Tibial nerve (tissue), 4 donors: ENCODE measurements around the gene SH3BP2. TPM values are rescaled to one million over a fixed set of nuclear protein-coding genes. Genes with fewer than 3 reads are reported as not detected.
A peak's percentile ranks its signal among the peaks of the same experiment; 100 is the strongest.

Source experiments
- DNase-seq, 2 donors: peaks; one replicate each; pipeline ENCODE4 v3.0.0-alpha.2; 2019; ENCODE audit warnings: low spot score in 2 of 2
- H3K27ac ChIP-seq, 4 donors: fragments of 200-600 bp; sonication (generic) in 3 of 4; one replicate each; pipeline ENCODE4 v1.5.1; 2017 to 2019; ENCODE audit warnings: mild to moderate bottlenecking in 1 of 4
- H3K27me3 ChIP-seq, 2 donors: fragments of 200-600 bp; sonication (generic) in 1 of 2; one replicate each; pipeline versions ENCODE4 v1.5.1 to v1.6.0; 2017 to 2019
- H3K36me3 ChIP-seq, 3 donors: fragments of 200-600 bp; sonication (generic); one replicate each; pipeline ENCODE4 v1.5.1; 2018 to 2019
- H3K4me1 ChIP-seq, 4 donors: fragments of 200-600 bp; sonication (generic) in 3 of 4; one replicate each; pipeline ENCODE4 v1.5.1; 2017 to 2019
- H3K4me3 ChIP-seq, 4 donors: fragments of 200-600 bp; sonication (generic) in 3 of 4; one replicate each; pipeline ENCODE4 v1.5.1; 2017 to 2019; ENCODE audit warnings: mild to moderate bottlenecking in 1 of 4, moderate library complexity in 1 of 4
- H3K9me3 ChIP-seq, 4 donors: fragments of 200-600 bp; sonication (generic) in 3 of 4; one replicate each; pipeline ENCODE4 v1.5.1; 2017 to 2019
- EP300 ChIP-seq, 2 donors: sonication (generic); formaldehyde crosslinking; IDR thresholded peaks; one replicate each; pipeline ENCODE4 v1.6.1; 2017; ENCODE audit warnings: antibody characterized with exemption in 2 of 2, mild to moderate bottlenecking in 1 of 2
- POLR2A ChIP-seq, 2 donors: fragments of 450-650 bp; IDR thresholded peaks; one replicate each; pipeline ENCODE4 v1.6.1; 2017; ENCODE audit warnings: antibody characterized with exemption in 2 of 2, mild to moderate bottlenecking in 2 of 2, moderate library complexity in 2 of 2
- WGBS, 2 donors: methylation state at CpG; one replicate each; pipeline ENCODE4 v1.1.5; 2018; 5-methylcytosine and 5-hydroxymethylcytosine counted together
- total RNA-seq, 4 donors: library from RNA; depleted of rRNA; stranded (reverse); fragments of >200 nt; gene quantifications; one replicate each; pipeline ENCODE4 v1.1.0, GENCODE V29; 2016
- TF ChIP-seq, protein P1 (sequence below), 5 experiments: fragments of 200-600 bp in 3 of 5; fragments of 450-650 bp in 2 of 5; sonication (generic) in 3 of 5; IDR thresholded peaks; one replicate each; pipeline ENCODE4 v1.5.1; 2016 to 2019; ENCODE audit warnings: antibody characterized with exemption in 5 of 5, mild to moderate bottlenecking in 3 of 5, moderate library complexity in 2 of 5

The SH3BP2 gene
- total RNA-seq, 4 donors from 2014 or later: 70.5 to 161 (median 77.8) TPM

DNA sequence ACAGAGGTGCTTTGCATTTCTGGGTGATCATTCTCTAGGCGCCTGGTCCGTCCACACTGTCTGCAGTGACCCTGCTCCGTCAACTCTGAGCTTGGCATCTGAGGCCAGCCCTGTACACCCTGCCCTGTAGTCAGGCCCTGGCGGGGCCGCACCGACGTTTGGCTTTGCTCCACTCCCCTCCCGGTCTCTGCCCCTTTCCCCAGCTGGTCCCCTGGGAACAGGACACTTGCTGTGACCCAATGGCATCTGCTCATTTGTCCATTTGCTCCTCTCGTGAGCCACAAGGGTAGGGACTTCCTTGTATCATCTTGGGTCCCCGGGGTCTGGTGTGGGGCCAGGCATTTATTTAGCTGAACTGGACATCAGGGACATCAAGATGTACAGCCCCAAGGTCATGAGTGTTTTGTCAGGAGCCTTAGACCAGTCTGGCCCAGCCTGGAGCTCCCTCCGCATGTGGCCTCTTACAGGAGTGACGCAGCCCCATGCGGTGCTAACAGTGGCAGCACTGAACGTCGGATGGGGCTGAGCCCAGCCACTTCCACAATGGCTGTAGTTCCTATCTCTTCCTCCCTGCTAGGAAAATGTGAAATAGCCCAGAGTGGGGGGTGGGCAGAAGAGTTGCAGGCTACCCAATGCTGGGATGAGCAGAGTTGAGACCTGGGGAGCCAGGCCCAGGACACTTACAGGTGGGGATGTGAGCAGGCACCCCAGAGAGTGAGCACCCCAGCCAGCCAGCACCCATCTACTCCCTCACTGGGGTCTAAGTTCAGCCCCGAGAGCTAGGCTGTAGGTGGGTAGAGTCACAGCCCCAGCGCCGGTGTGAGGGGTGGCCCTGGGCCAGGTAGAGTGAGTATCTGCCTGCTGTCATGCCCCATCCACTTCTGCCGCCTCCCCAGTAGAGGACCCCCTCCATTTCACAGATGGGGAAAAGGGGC is 2.0 kb upstream of the SH3BP2 start:
- Histone ChIP-seq H3K36me3 (no peaks in the 10 kb centered on the region), H3K27ac (peak overlapping the region in 2 of 4 donors; percentile 90 to 92), H3K4me3 (no peak overlapping the region), H3K9me3 (no peaks in the 10 kb centered on the region), H3K27me3 (no peaks in the 10 kb centered on the region), H3K4me1 (peaks cover 0 to 80% (median 56%) of the 10 kb centered on the region in 4 donors)
- peak in 1 of 2 donors; percentile 9 for DNase-seq
- TF ChIP-seq, protein P1, sequence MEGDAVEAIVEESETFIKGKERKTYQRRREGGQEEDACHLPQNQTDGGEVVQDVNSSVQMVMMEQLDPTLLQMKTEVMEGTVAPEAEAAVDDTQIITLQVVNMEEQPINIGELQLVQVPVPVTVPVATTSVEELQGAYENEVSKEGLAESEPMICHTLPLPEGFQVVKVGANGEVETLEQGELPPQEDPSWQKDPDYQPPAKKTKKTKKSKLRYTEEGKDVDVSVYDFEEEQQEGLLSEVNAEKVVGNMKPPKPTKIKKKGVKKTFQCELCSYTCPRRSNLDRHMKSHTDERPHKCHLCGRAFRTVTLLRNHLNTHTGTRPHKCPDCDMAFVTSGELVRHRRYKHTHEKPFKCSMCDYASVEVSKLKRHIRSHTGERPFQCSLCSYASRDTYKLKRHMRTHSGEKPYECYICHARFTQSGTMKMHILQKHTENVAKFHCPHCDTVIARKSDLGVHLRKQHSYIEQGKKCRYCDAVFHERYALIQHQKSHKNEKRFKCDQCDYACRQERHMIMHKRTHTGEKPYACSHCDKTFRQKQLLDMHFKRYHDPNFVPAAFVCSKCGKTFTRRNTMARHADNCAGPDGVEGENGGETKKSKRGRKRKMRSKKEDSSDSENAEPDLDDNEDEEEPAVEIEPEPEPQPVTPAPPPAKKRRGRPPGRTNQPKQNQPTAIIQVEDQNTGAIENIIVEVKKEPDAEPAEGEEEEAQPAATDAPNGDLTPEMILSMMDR (IDR thresholded peaks at IDR 0.05): no peak
- 64 to 65% methylated on average over 19 of the region's 19 CpGs for WGBS, 2 donors

DNA sequence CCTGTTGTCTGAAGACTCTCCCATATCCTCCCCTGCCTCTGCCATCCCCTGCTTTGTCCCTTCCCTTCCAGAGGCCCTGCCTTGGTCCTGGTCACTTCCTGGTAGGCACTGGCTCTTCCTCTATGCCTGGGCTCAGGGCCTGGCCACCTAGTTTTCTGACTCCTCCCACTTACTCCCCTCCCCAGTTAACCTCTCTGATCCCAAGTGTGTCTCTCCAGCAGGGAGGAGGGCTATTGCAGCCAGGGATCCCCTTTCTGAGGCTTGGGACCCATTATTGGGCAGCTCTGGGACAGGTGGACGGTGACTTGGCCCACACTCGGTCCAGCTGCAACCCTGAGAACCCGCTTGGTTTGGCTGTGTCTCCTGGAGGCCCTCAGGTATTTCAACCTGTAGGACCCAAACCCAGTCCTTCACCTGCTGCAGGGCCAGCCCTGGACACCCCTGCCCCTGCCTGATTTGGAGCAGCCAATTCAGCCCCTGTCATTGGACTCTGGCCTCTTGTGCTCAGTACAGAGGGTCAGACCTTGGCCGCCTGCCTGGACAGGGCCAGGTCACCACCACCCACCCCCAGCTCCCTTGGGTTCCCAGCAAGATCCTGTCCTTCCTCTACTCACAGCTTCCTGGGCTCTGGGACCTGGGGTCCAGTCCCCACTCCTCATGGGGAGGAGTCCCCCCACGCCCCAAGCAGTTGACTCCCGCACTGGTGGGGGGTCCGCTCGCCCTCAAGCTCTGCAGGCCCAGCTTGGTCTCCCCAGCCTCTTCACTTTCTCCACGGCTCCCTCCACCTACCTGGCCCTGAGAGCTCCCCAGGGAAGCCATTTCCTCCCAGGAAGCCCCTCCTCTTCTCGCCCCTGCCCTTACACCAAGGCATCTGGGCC is 1.1 kb upstream of the SH3BP2 start:
- Histone ChIP-seq H3K9me3 (no peaks in the 10 kb centered on the region), H3K27me3 (no peaks in the 10 kb centered on the region), H3K4me3 (no peak overlapping the region), H3K36me3 (no peaks in the 10 kb centered on the region), H3K4me1 (peaks cover 0 to 84% (median 60%) of the 10 kb centered on the region in 4 donors), H3K27ac (peak overlapping the region in 3 of 4 donors; percentile 90 to 92 (median 91))
- TF ChIP-seq EP300 (IDR thresholded peaks at IDR 0.05): no peak
- no peak for TF ChIP-seq POLR2A (IDR thresholded peaks at IDR 0.05)
- TF ChIP-seq, protein P1 (IDR thresholded peaks at IDR 0.05): no peak
- DNase-seq: peak in 1 of 2 donors; percentile 12
- 85 to 93% methylated on average over 9 to 10 of the region's 10 CpGs for WGBS, 2 donors

DNA sequence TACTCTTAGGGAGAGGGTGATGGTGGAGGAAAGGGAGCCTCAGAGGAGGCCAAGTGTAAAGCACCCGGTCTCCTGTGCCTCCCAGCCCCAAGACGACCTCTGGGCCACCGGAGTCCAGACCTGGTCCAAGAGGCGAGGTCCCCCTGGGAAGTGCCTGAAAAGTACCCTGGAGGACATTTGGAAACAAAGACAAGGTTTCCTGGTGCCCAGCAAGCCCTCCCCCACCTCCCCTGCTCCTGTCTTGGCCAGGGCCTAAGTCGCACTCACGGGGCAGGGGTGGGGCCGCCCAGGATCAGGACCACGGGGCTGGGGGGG is 532 bp upstream of the SH3BP2 start:
- TF ChIP-seq EP300 (IDR thresholded peaks at IDR 0.05): no peak
- Histone ChIP-seq H3K36me3 (no peaks in the 10 kb centered on the region), H3K27me3 (no peaks in the 10 kb centered on the region), H3K27ac (peak overlapping the region; percentile 68 to 92 (median 90)), H3K4me1 (peaks cover 0 to 84% (median 60%) of the 10 kb centered on the region in 4 donors), H3K9me3 (no peaks in the 10 kb centered on the region), H3K4me3 (peak overlapping the region in 1 of 4 donors; percentile 94)
- peak in 1 of 2 donors; percentile 9 for DNase-seq
- WGBS, 2 donors: 72 to 92% methylated on average over 4 to 8 of the region's 8 CpGs

DNA sequence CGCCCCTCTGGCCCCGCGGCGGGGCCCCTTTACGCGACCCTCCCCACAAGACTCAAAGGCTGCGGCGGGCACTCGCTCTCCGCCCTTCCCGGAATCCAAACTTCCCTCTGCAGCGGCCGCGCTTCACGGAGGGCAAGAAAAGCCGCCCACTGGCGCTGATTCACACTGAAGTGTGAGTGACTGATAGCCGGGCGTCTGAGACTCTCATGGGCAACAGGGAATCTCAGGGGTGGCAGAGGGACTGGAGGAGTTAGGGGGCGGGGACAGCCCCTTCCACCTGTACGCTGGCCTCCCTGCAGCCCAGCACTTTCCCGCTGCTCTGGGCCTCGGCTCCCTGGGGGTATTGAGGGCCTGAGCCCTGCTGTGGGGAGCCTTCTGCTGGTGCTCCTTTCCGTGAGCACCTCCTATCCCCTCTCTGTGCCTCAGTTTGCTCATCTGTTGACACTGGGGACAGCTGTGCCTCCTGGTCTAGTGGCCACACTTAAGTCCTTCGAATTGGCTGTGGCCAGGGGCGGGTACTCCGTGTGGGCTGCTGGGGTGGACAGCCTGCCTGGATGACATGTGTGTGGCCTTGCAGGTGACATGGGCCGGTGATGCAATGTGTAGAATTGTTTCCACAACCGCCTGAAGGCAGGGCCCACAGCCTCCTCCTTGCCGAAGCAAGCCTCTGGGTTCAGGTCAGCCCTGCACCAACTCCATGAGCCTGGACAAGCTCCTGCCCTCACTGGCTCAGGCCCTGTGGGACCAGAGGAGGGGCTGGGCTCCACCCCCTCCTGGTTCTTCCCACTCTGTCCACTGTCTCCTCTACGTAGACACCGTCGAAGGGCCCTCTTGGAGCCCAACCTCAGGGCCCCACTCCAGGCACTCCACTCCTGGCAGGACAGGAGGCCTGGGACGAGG is 951 bp downstream of the SH3BP2 start:
- 9 to 12% methylated on average over 23 to 24 of the region's 34 CpGs for WGBS, 2 donors
- no peaks in the 10 kb centered on the region for H3K27me3 ChIP-seq
- H3K4me1 ChIP-seq: peaks cover 0 to 84% (median 62%) of the 10 kb centered on the region in 4 donors
- no peaks in the 10 kb centered on the region for H3K9me3 ChIP-seq
- no peaks in the 10 kb centered on the region for H3K36me3 ChIP-seq
- DNase-seq: peak in 1 of 2 donors; percentile 16
- no peak for TF ChIP-seq EP300 (IDR thresholded peaks at IDR 0.05)
- TF ChIP-seq POLR2A (IDR thresholded peaks at IDR 0.05): no peak
- TF ChIP-seq, protein P1 (IDR thresholded peaks at IDR 0.05): no peak
- peak overlapping the region; percentile 68 to 96 (median 90) for H3K27ac ChIP-seq
- H3K4me3 ChIP-seq: peak overlapping the region; percentile 75 to 94 (median 84)
